Islet precursor cell (in vitro differentiated cells): ENCODE results near the gene OAS2.

Experiments used
- DNase-seq: peaks from one replicate; pipeline ENCODE4 v3.0.0-alpha.2; 2018

OAS2 gene

DNA sequence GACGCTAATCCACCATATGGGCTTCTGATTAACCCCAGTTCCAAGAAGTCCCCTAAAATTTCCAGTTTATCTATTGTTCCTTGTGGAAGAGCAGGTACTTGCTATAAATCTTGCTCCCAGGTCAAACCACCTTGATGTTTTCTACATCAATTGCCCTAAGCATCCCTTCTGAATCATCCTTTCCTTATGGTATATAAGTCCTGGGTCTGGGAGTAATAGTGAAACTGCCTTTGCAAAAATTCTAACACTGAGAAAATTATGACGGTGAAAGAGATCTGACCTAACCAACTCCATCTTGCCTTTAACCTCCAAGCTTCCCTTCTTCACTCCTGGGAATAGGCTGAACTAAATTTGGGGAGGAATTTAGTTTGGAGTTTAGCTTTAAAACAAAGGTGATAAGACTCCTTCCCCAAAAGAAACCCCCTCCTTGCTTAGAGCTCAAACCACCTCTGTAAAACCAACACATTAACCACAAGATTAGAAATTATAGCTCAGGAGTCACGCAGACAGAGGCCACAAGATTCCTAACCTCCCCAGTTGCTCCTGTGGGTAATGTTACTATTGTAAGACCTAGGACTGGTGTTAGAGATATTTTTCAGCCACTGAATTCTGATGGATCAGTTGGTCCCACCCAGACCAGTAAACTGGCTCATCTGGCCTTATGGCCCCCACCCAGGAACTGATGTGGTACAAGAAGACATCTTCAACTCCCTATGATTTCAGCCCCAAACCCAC lies 44.4 kb downstream of the OAS2 start:
- DNase-seq, result no peak

DNA sequence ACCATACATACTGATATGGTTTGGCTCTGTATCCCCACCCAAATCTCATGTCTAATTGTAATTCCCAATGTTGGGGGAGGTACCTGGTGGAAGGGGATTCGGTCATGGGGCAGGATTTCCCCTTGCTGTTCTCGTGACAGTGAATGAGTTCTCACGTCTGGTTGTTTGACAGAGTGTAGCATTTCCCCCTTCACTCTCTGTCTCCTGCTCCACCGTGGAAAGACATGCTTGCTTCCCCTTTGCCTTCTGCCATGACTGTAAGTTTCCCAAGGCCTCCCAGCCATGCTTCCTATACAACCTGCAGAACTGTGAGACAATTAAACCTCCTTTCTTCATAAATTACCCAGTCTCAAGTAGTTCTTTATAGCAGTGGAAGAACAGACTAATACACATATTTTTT lies 49.4 kb downstream of the OAS2 start:
- DNase-seq, result no peak

DNA sequence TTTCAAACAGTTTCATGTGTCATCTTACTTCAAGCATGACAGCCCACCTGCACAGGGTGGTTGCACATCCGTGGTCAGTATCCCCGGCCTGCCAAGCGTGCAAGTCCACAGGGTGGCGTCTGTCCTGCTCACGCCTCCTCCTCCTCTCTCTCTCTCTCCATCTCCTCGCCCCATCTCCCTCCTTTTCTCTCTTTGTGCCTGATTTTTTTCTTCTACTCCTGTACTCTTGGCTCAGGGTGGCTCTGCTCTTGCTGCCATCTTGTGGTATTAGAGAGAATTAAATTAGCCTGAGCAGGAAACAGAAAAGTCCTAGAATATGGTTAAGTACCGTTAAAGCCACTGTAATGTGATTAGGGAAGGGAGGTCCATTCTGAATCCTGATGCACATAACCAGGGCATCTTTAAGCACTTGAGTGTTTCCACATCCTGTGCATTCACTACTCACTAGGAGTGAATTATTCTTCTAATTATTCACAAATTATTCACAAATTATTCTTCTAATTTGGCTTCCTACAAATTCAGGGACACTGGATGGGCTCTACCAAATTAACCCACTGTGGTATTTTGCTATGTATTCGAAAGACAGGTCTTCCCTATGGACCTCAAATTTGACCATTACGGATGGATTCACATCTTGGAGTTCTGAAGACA lies 52.7 kb downstream of the OAS2 start:
- peak; percentile 87 for DNase-seq

DNA sequence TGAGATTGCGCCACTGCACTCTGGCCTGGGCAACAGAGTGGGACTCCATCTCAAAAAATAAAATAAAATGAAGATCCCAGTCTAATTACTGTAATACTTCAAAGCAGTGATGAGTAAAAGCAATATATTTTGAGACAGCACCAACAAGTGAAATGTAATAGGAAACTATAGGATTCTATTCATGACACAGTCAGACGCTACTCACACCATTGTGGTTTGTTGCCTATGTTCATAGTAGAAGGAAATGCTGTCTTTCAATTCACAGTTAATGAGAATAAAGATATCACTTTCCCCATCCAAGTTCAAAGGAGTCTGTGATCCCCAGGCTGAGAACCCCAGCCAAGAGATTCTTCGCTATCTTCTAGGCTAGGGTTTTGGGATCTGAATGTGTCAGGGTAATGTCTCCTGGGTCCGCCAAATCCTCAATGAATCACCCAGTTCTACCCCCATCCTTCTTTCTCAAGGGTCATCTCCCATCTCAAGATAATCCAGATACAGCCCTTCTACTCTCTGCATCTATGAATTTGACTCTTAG lies 61.7 kb downstream of the OAS2 start:
- no peak for DNase-seq

DNA sequence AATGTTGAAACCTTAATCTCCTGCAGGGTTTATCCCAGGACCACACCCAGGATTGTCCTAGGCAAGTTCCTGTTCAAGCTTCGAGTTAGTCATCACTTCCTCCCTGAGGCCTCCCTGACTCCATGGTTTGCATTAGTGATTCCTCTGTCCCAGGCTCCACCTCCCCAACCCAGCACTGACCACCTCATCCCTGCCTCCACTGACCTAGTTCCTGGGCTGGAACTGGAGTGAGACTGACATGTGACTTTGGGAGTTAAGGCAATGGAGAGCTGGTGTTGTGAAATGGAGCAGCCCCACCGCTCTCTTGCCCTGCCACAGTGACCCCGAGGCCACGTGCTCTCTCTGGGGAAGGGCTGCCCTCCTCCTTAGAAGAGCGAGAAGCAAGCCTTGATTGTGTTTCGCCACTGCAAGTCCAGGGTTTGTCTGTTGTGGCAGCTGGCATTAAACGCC lies 62.4 kb downstream of the OAS2 start:
- DNase-seq, result peak; percentile 80

DNA sequence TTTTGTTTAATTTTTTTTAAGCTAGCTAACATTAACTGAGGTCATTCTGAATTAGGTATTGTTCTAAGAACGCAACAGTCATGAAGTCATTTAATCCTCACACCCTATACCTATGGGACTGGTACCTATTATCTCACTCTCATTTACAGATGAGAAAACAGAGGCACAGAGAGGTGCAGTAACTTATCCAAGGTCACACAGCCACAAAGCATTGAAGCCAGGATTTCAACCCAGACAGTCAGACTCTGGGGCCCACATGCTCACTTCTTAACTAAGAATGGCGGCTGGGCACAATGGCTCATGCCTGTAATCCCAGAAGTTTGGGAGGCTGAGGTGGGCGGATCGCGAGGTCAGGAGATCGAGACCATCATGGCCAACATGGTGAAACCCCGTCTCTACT lies 63.2 kb downstream of the OAS2 start:
- DNase-seq, result no peak

DNA sequence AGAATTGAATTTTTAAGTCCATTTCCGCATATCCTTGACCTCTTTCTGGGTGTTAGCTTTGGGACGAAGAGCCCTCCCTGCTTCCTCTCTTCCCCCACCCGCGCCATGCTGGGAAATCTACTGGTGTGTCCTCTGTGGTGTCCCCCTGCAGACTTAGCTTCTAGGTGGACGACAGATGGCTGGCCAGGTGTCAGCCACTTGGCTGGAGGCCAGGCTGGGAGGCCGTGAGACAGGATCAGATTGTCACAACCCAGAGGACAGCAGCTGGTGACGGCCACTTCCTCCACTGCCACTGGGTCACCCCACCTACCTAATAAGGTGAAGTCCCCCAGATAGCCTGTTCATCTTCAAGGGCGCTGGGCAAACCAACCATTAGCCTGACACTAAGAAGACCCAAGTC lies 64.9 kb downstream of the OAS2 start:
- no peak for DNase-seq

DNA sequence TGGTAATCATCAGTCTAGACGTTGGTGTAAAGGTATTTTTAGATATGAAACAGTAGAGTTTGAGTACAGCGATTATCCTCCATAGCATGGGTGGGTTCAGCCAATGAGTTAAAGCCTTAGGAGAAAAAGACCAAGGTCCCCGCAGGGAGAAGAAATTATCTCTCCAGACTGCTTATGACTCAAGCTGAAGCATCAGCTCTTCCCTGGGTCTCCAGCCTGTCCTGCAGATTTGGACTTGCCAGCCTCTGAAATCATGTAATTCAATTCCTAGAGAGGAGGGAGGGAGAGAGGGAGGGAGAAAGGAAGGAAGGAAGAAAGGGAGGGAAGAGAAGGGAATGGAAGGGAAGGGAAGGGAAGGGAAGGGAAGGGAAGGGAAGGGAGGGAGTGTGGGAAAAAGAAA lies 66.2 kb downstream of the OAS2 start:
- DNase-seq, result no peak

DNA sequence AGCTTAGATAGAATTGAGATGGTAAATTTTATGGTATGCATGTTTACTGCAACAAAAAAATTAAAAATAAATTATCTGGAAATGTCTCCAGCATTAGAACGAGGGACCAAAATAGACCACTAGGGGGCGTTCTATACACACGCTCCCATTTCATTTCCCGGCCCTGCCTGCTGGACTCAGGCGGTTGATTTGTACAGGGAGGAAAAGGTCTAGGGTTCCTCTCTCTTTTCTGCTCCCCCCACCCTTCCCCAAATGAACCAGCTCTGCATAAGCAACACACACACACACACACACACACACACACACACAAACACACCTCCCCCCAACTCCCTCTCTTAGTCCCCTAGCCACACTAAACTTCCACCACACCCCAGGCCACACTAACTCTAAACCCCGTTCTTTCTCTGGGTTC lies 70.4 kb downstream of the OAS2 start:
- no peak for DNase-seq

DNA sequence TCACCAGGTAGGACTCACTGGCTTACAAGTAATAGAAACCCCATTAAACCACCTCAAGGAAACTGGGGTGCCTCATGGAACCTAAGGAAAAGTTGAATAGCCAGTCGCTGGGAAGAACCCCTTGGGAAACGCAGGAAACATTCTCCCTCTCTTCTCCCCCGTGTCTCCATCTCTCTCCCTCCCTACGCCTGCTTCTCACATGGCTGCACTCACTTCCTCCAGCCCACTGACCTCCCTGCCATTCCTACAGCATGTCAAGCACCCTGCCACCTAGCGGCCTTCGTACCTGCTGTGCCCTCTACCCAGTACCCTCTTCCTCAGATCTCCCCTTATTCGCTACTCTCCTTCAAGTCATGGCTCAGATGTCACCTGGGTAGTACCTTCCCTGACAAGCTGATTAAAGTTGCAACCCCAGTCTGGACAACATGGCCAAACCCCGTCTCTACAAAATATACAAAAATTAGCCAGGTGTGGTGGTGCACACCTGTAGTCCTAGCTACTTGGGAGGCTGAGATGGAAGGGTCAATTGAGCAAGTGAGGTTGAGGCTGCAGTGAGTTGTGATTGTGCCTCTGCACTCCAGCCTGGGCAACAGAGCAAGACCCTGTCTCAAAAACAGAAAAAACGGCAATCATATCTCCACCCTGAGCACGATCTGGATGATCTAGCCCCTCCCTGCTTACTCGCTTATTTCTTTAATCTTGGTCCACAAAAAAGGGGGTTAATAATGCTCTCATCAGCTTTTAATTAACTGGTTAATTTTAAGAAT lies 71.8 kb downstream of the OAS2 start:
- DNase-seq, result peak; percentile 79

DNA sequence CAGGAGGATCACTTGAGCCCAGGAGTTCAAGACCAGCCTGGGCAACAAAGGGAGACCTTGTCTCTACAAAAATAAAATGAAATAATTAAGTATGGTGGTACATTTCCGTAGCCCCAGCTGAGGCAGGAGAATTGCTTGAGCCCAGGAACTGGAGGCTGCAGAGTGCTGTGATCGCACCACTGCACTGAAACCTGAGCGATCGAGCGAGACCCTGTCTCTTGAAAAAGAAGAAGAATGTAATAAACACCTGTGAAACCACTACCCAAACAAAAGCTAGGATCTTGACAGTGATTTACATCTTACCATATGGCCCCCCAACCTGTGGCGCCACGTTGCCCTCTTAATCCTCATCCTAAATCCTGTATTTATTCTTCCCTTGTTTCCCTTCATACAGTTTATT lies 72.5 kb downstream of the OAS2 start:
- no peak for DNase-seq

DNA sequence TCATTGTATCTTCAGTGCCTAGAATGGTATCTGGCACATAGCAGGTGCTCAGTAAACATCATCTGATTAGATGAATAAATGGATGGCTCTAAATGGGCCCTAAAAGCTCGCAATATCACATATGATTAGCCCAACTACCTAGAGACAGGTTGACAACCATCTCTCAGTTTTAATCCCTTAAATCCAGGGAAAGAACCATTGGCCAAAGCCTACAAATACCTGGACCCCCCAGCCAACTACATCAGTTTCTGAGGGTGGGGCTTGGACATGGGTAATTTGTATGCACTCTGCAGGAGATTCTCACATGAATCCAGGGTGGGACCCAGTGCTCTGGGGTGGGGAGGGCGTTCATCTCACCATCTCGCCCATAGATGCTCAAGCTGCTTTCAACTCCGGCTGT lies 73.4 kb downstream of the OAS2 start:
- DNase-seq, result no peak

DNA sequence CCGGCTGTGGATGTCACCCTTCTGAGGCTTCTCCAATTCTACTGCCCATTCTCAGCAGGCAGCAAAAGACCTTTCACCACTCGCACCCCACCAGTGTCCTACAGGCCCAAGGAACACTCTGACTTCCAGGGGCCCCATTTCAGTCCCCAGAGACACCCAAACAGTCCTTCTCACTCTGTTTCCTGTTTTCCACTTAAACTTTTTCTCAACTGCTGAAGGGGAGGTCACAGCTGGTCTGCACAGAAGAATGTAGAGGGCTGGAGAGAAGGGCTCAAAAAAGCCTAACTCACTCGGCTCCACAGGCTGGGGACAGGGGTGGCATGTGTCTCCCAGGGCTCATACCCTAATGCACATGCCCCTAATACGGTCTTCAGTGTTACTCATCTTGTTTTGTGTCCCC lies 74.0 kb downstream of the OAS2 start:
- DNase-seq, result no peak

DNA sequence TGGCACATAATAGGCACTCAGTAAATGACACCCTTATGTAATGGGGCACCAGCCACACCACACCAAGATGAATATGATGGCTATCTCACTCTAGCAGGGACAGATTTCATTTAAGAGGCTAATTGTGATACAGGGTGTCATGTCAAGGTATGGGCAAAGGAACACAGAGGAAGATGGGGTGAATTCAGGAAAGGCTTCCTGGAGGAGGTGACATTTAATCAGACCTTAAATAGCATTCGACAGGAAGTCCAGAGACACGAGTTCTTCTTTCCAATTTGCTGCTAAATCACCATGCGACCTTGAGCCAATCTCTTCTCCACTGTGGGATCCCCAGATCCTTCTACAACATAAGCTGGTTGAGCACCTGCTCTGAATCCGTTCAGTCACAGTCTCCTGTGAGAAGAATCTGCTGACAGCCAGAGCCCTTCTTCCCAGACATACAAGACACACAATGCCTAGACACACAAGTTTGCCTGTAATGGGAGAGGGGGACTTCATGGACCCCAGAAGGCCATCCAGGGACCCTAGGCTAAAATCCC lies 76.7 kb downstream of the OAS2 start:
- DNase-seq, result no peak

DNA sequence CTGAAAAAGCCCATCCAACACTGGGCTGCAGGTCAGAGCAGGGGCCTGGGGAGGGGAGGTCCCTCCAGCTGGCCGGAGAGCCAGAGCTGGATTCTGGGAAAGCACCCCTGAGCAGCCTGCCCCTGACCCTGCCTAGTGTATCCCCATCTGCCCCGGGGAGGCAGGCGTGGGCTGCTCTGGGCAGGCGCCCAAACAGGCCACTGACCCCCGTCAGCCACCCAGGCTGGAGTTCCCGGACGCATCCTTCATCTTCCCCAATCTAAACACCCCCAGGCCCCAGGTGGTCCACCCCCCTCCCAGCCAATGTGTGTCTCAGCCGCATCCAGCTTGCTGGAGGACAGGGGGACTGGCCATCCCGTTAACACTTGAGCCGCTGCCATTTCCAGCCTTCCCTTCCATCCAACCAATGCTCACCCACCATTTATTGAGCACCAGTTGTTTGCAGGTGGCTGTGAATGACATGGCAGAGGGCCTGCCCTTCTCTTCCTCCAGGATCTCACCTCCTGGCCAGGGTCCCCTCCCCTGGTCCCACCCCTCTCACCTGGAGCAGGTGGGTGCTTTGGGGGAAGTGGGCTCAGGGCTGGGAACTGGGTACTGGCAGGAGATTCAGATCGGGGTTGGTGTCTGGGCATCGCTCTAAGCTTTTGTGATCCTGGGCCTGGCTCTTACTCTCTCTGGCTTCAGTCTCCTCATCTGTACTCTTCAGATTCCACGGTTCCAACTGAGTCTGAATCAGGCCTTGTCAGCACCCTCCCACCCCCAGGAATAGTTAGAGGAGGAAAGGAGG lies 77.5 kb downstream of the OAS2 start:
- no peak for DNase-seq

DNA sequence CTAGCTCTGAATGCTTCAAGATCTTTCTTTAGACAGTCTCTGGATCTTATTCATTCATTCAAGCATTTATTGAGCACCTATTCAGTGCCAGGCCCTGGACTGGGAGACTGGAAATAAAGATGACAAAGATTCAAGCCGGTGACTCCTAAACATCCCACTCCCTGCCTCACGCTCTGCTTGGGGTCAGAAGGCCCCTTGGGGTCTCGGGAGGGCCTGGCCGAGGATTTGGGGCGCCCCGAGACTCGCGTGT lies 78.0 kb downstream of the OAS2 start:
- DNase-seq, result no peak

DNA sequence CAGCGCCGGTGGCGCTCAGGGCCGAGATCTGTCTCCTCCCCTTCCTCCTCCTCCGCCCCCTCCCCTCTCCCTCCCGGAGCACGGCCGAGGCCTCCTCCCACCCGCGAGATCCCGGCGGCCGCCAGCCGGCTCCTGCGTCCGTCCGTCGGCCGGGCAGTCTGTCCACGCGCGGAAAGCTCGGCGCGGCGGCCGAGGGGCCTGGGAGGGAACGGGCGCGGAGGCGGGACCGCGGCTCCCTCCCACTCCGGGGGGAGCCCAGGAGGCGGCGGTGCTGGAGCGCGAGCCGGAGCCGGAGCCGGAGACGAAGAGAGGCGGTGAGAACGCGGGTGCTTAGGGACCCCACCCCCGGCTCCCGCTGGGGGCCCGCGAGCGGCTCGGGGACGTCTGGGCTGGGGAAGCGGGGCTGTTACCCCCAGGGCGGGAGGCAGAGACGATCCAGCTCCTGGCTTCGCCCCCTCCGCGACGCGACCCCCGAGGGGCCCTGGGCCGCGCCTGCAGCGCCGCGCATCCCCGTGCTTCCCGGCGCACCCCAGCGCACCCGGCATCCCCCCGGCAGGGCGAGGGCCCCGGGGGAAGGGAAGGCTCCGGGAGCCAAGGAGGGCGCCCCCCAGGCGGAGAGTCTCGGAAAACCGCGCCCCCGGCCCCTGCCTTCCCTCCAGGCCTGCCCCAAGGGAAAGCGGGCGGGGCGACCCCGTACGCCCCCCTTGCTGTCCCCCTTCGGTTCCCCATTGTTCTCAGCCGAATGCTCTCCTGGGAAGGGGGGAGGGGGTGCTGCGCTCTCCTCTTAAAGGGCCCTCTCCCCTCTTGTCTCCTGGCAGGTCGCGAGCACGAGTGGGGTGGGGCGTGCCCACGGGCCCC lies 78.5 kb downstream of the OAS2 start, which contains the start of gene DTX1:
Gene DTX1 (plus strand): TSS at position 100 of the 858 bp plus-strand sequence. CDS start 1,463 bp downstream, outside the sequence.
- no peak for DNase-seq

DNA sequence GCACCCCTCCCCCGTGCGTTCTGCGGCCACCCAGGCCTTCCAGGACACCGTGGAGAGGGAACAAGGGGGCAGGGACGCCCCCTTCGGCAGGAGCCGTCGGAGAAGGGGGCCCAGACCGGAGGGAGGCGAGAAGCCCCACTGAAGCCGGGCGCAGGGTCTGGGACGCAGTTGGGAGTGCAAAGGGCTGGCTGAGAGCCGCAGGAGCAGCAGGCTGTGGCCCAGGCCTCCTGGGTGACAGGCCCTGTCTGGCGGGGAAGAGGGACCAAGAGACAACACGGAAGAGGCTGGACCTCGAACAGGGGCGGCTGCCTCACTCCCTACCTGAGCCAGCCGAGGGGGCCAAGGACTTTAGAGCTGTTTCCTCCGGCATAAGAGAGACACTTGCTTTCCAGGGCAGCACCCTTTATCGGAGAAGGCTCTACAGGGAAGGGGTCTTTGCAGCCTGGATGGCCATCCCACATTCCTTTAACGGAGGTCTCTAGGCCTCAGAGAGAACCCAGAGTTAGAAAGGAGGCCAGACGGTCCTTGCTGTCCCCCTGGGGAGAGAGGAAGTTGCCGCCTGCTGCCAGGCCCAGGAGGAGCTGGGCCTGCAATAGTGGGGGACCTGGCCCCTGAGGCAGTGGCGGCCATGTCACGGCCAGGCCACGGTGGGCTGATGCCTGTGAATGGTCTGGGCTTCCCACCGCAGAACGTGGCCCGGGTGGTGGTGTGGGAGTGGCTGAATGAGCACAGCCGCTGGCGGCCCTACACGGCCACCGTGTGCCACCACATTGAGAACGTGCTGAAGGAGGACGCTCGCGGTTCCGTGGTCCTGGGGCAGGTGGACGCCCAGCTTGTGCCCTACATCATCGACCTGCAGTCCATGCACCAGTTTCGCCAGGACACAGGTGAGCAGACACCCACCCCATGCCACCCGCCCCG lies 79.5 kb downstream of the OAS2 start:
- DNase-seq, result peak; percentile 64

DNA sequence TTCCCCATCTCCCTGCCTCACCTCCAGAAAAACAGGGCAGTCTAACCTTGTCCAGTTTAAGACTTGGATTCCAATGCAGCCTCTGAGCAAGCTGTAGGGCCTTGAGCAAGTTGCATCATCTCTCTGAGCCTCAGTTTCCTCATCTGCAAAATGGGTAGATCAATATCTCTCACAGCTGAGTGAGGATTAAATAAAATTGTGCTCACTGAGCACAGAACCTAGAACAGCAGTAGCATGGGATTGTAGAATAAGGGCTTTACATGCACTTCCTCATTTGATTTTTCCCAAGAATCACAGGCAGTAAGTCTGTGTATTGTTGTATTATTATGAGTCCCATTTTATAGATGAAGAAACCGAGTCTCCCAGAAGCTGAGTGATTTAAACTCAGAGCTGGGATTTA lies 80.2 kb downstream of the OAS2 start:
- no peak for DNase-seq

DNA sequence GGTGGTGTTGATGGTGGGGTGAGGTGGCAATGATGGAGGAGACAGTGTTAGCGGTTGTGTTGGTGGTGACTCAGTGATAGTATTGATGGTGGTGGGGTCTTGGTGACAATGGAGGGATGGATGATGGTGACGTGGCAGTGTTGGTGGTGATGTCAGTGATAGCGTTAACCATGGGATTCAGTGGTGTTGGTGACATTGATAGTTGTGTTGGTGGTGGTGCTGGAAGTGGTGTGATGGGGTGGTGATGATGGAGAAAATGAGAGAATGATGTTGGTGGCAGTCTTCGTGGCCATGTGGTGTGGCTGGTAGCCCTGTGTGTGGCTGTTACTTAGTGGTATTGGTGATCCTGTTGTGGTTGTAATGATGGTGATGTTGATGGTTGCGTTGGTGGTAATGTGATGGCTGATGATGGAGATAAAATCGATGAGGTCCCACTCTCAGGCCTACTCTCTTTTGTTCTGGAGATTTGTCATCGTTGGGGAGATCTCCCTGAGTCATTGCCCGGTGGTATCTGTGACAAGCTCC lies 80.8 kb downstream of the OAS2 start:
- DNase-seq, result no peak
